Middle frontal gyrus (tissue), 1 donor: ENCODE results near the gene ABCA1.
"Not testable (repeated sequence)": the region's sequence is repeated elsewhere in the genome, so short reads cannot be mapped to it uniquely, and the experiment has no call there.

Experiments
- DNase-seq: peaks from one replicate; pipeline ENCODE4 v3.0.0-alpha.2; 2015; ENCODE audit warnings: low spot score; ENCODE audit errors: extremely low spot score

Gene ABCA1

GRCh38 chr9:104795857-104796256, 132.1 kb downstream of the ABCA1 start:
- no peak for DNase-seq

- no peak for DNase-seq
Observed at GRCh38 chr9:104795082-104795481, 132.9 kb downstream of the ABCA1 start.

GRCh38 chr9:104794070-104794469, 133.9 kb downstream of the ABCA1 start:
- no peak for DNase-seq

- no peak for DNase-seq
Observed at GRCh38 chr9:104788251-104788650, 139.7 kb downstream of the ABCA1 start.

GRCh38 chr9:104787306-104788015, 140.5 kb downstream of the ABCA1 start:
- DNase-seq = no peak

- no peak for DNase-seq
Observed at GRCh38 chr9:104786293-104786692, 141.7 kb downstream of the ABCA1 start.

- no peak for DNase-seq
Observed at GRCh38 chr9:104784098-104784497, 143.9 kb downstream of the ABCA1 start.

- DNase-seq = no peak
Observed at GRCh38 chr9:104783588-104783987, 144.4 kb downstream of the ABCA1 start.

GRCh38 chr9:104780796-104781395, 147.1 kb downstream of the ABCA1 start:
- no peak for DNase-seq

GRCh38 chr9:104779946-104780535, 147.9 kb downstream of the ABCA1 start:
- DNase-seq = no peak

GRCh38 chr9:104779334-104779733, 148.6 kb downstream of the ABCA1 start:
- no peak for DNase-seq

- no peak for DNase-seq
Observed at GRCh38 chr9:104778802-104779201, 149.2 kb downstream of the ABCA1 start.

- DNase-seq = no peak
Observed at GRCh38 chr9:104776797-104777196, 151.2 kb downstream of the ABCA1 start.

- DNase-seq = no peak
Observed at GRCh38 chr9:104775976-104776375, 152.0 kb downstream of the ABCA1 start.

GRCh38 chr9:104775574-104775936, 152.4 kb downstream of the ABCA1 start:
- no peak for DNase-seq

- no peak for DNase-seq
Observed at GRCh38 chr9:104774831-104775573, 153.0 kb downstream of the ABCA1 start.

- no peak for DNase-seq
Observed at GRCh38 chr9:104774132-104774531, 153.8 kb downstream of the ABCA1 start.

- no peak for DNase-seq
Observed at GRCh38 chr9:104772714-104773510, 155.0 kb downstream of the ABCA1 start.

- no peak for DNase-seq
Observed at GRCh38 chr9:104769655-104770054, 158.3 kb downstream of the ABCA1 start.

GRCh38 chr9:104769029-104769428, 158.9 kb downstream of the ABCA1 start:
- DNase-seq = not testable (repeated sequence)

GRCh38 chr9:104767507-104767906, 160.4 kb downstream of the ABCA1 start:
- DNase-seq = no peak
